Right ventricle myocardium inferior (tissue), 1 donor: ENCODE data around the gene OR5AN1. TPM values are rescaled to one million over a fixed set of nuclear protein-coding genes. Genes with fewer than 3 reads are reported as not detected.

ENCODE experiments used
- ATAC-seq: fragments of 200-7000 bp; cut with Tn5 transposase; one replicate; pipeline ENCODE4 v1.9.1; 2020; ENCODE audit warnings: mild to moderate bottlenecking, moderate library complexity
- DNase-seq: peaks from one replicate; pipeline ENCODE4 v3.0.0; 2021; ENCODE audit errors: missing footprints
- intact Hi-C: fragments of 100-400 bp; cut with DNase I; formaldehyde crosslinking; loops from one replicate; pipeline ENCODE4 v1.11.0; 2022
- total RNA-seq: library from RNA; stranded (reverse); fragmentation: NEBNext Ultra II Directional; extraction: Animal tissue kit (Norgen Biotek cat#: 25700); gene quantifications from one replicate; pipeline ENCODE4 v1.2.1, GENCODE V29; 2021
- donor health status: DM: no; HTN: yes; CAD: no; lungs with severe emphysema.

The OR5AN1 gene
- total RNA-seq, 1 donor from 2014 or later, result not detected

GRCh38 chr11:59417023-59417422, 58.3 kb downstream of the OR5AN1 start:
- DNase-seq (no peak), ATAC-seq (no peak)
- intact Hi-C loops, result no loop called here

- intact Hi-C loops, result no loop called here
- ATAC-seq, result no peak
- no peak for DNase-seq
Measured at GRCh38 chr11:59418156-59418555, 59.5 kb downstream of the OR5AN1 start.

Other genes with a start within 250 kb of the OR5AN1 start
- gene FAM111A, start 216.0 kb upstream of the OR5AN1 start, total RNA-seq, result 12.0 TPM
- gene DTX4, start 186.8 kb upstream of the OR5AN1 start, total RNA-seq, result 2.1 TPM
- gene MPEG1, start 146.0 kb upstream of the OR5AN1 start, total RNA-seq, result 18.3 TPM
- not detected for gene OR5A2, start 67.5 kb downstream of the OR5AN1 start, total RNA-seq
- not detected for gene OR5A1, start 77.6 kb downstream of the OR5AN1 start, total RNA-seq
- gene OR4D6, start 98.1 kb downstream of the OR5AN1 start, total RNA-seq, result not detected
- gene OR4D10, start 114.4 kb downstream of the OR5AN1 start, total RNA-seq, result not detected
- gene OR4D11, start 144.7 kb downstream of the OR5AN1 start, total RNA-seq, result not detected
- gene OR4D9, start 152.6 kb downstream of the OR5AN1 start, total RNA-seq, result not detected